ELR (cell line): ENCODE results near the gene ZNF692.
"Not testable (repeated sequence)": the region's sequence is repeated elsewhere in the genome, so short reads cannot be mapped to it uniquely, and the experiment has no call there.

Source experiments
- DNase-seq: peaks from one replicate; pipeline ENCODE4 v3.0.0-alpha.2; 2015; ENCODE audit warnings: low read depth

The ZNF692 gene

GRCh38 chr1:248807067-248807737 lies 51.7 kb downstream of the ZNF692 start:
- DNase-seq: peak; percentile 57

GRCh38 chr1:248805876-248806275 lies 53.0 kb downstream of the ZNF692 start:
- peak; percentile 21 for DNase-seq

DNA sequence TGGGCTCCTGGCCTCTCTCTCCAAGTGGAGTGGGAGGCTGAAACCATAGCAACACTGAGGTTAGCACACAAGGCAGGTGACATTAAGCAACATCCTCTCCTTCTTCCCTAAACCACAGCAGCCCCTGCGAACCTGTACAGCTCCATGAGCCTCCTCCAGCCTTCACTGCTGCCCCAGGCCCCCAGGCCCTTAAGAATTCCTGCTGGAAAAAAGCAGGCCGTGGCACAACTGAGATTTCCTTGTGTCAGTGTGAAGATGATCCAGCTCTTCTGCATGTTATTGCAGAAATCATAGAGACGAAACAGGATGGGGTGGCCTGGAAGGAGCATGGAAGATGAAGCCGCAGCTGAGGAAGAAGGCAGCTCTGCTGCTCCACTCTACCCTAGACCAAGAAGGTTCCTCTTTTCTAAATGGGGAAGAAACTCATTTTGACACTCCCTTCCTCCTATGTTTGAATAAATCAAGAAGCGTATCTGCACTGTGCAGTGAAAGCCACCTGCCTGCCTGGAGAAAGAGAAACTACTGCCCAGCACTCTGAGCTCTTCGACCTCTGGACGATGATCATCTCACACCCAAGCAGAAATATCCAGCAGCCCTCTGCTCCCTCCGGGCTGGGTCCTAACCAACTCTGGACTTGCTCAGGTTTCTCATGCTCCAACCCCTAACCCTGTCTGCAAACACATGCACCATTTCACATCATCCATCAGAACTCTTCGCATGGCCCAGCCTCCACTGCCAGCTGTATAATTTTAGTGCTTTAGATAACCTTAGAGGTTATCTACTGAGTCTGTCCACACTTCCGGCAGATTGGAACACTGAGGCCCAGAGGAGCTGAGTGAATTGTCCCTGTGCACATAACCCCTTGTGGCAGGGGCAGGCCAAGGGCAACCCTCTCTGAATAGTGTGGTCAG lies 53.9 kb downstream of the ZNF692 start:
- DNase-seq: no peak

DNA sequence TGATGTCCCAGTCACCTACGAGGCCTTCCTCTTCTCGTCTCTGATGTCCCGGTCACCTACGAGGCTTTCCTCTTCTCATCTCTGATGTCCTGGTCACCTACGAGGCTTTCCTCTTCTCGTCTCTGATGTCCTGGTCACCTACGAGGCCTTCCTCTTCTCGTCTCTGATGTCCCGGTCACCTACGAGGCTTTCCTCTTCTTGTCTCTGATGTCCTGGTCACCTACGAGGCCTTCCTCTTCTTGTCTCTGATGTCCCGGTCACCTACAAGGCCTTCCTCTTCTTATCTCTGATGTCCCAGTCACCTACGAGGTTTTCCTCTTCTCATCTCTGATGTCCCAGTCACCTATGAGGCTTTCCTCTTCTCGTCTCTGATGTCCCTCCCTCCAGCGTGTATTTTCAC lies 55.4 kb downstream of the ZNF692 start:
- DNase-seq: not testable (repeated sequence)

DNA sequence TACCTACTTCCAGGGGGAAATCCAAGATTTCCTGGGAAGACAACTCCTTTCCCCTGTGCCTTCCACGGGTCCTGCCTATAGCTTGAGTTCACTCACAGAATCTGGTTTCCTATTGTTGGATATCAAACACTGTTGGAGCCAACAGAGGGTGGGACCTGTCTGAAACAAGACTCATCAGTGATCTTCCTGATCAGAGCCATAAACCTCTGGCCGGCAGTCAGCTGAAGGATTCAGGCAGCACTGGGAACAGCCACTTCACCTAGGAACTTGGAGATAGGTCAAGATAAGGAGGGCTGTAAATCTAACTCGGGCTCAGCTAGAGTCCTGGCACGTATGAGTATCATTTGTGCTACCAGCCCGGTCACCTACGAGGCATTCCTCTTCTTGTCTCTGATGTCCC lies 56.4 kb downstream of the ZNF692 start:
- DNase-seq: no peak

DNA sequence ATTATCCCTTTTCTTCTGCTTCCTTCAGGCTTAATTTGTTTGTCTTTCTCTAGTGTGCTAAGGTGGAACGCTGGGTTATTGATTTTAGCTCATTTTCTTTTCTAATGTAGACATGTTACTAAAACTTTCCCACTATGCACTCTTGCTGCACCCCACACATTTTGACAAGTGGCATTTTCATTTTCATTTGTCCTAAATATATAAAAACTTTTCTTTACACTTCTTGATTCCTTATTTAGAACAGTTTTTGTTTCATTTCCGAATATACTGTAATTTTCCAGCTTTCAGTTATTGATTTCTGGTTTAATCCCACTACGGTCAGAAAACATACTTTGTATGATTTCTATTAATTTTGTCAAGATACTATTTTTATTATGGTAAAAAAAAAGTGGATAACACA lies 58.4 kb downstream of the ZNF692 start:
- no peak for DNase-seq
